ENCODE data around the gene BTK.

Gene BTK

GRCh38 chrX:101385795-101386541 is at the start of gene BTK:
TSS of gene BTK (minus strand) at chrX:101386191. CDS start at chrX:101375284, 10,907 bp downstream.
- DNase-seq (ENCODE audit: low spot score), result no peak

GRCh38 chrX:101430457-101431078 is 44.6 kb upstream of the BTK start:
- DNase-seq (ENCODE audit: low spot score), result no peak

- DNase-seq (ENCODE audit: low spot score), result no peak
Measured at GRCh38 chrX:101429934-101430333, 43.9 kb upstream of the BTK start.

- DNase-seq (ENCODE audit: low spot score), result no peak
Measured at GRCh38 chrX:101427954-101428353, 42.0 kb upstream of the BTK start.

GRCh38 chrX:101419489-101419888 is 33.5 kb upstream of the BTK start:
- no peak for DNase-seq (ENCODE audit: low spot score)

- no peak for DNase-seq (ENCODE audit: low spot score)
Measured at GRCh38 chrX:101417981-101418841, 32.2 kb upstream of the BTK start.

GRCh38 chrX:101417190-101417589 is 31.2 kb upstream of the BTK start:
- DNase-seq (ENCODE audit: low spot score), result no peak

- DNase-seq (ENCODE audit: low spot score), result no peak
Measured at GRCh38 chrX:101416691-101417090, 30.7 kb upstream of the BTK start.

GRCh38 chrX:101415180-101416145 is 29.5 kb upstream of the BTK start:
- DNase-seq (ENCODE audit: low spot score), result peak; percentile 37

GRCh38 chrX:101411984-101412383 is 26.0 kb upstream of the BTK start:
- DNase-seq (ENCODE audit: low spot score), result no peak

GRCh38 chrX:101410461-101410860 is 24.5 kb upstream of the BTK start:
- DNase-seq (ENCODE audit: low spot score), result no peak

- DNase-seq (ENCODE audit: low spot score), result no peak
Measured at GRCh38 chrX:101409043-101409442, 23.1 kb upstream of the BTK start.

- DNase-seq (ENCODE audit: low spot score), result no peak
Measured at GRCh38 chrX:101408532-101408841, 22.5 kb upstream of the BTK start.

GRCh38 chrX:101407748-101408531 is 21.9 kb upstream of the BTK start, which contains the start of the genes GLA and HNRNPH2:
TSS of gene GLA (minus strand) at chrX:101407925. CDS start at chrX:101407903, 22 bp downstream.
TSS of gene HNRNPH2 (plus strand) at chrX:101408222. CDS start at chrX:101411989, 3,767 bp downstream.
- peak; percentile 87 for DNase-seq (ENCODE audit: low spot score)

- DNase-seq (ENCODE audit: low spot score), result no peak
Measured at GRCh38 chrX:101407167-101407747, 21.3 kb upstream of the BTK start.

- no peak for DNase-seq (ENCODE audit: low spot score)
Measured at GRCh38 chrX:101399825-101400224, 13.8 kb upstream of the BTK start.

GRCh38 chrX:101398694-101399093 is 12.7 kb upstream of the BTK start:
- DNase-seq (ENCODE audit: low spot score), result no peak

- DNase-seq (ENCODE audit: low spot score), result no peak
Measured at GRCh38 chrX:101397779-101398178, 11.8 kb upstream of the BTK start.

- DNase-seq (ENCODE audit: low spot score), result no peak
Measured at GRCh38 chrX:101395789-101396188, 9.8 kb upstream of the BTK start.

GRCh38 chrX:101394372-101394771 is 8.4 kb upstream of the BTK start:
- no peak for DNase-seq (ENCODE audit: low spot score)
